GM12872 (cell line): ENCODE measurements around the gene GPR39.

Source experiments
- CTCF ChIP-seq: IDR thresholded peaks from 3 replicates; pipeline ENCODE4 v1.5.1; 2011; ENCODE audit warnings: low read depth, mild to moderate bottlenecking, low read length, moderate library complexity; ENCODE audit not compliant: insufficient read depth

The GPR39 gene

GRCh38 chr2:132522901-132523300, 106.3 kb downstream of the GPR39 start:
- no peak for TF ChIP-seq CTCF

- no peak for TF ChIP-seq CTCF
These were observed 121.8 kb downstream of the GPR39 start for GRCh38 chr2:132538331-132538855.

GRCh38 chr2:132540166-132540565, 123.6 kb downstream of the GPR39 start:
- no peak for TF ChIP-seq CTCF

- TF ChIP-seq CTCF = no peak
These were observed 126.5 kb downstream of the GPR39 start for GRCh38 chr2:132542953-132543569.

GRCh38 chr2:132544006-132544630, 127.5 kb downstream of the GPR39 start:
- TF ChIP-seq CTCF = no peak

- peak; percentile 65 for TF ChIP-seq CTCF
These were observed 130.6 kb downstream of the GPR39 start for GRCh38 chr2:132547090-132547687.

- no peak for TF ChIP-seq CTCF
These were observed 133.5 kb downstream of the GPR39 start for GRCh38 chr2:132549935-132550670.
